ENCODE data around the gene TPST1. TPM values are rescaled to one million over a fixed set of nuclear protein-coding genes. Genes with fewer than 3 reads are reported as not detected.
A peak's percentile ranks its signal among the peaks of the same experiment; 100 is the strongest.

TPST1 gene
- total and polyA plus RNA-seq, 3 experiments from 2014 or later: 1.7 to 2.7 (median 1.9) TPM

DNA sequence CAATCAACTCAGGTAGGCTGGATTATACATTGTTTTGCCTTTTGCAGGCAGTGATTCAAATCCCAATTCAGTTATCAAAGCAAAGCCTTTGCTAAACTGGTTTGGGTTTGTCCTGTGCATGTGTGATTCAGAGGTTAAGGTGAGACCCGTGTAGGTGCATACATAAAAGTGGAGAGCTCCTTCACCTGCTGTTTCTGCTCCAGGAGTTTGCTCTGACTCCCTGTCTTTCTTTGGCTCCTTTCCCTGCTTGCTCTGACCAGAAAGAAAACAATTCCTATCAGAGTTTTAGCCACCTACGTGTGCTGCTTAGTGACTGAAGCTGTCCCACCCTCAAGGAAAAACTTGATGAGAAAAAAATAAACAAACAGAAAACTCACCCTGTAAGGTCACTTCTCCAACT, 101.1 kb downstream of the TPST1 start:
- Histone ChIP-seq H3K27me3 (ENCODE audit: insufficient read depth, low read length, poor library complexity, severe bottlenecking) (no peaks in the 10 kb centered on the region), H3K36me3 (ENCODE audit: insufficient read depth, low read length) (no peaks in the 10 kb centered on the region), H3K27ac (ENCODE audit: low read depth, low read length) (no peak overlapping the region), H3K9me3 (ENCODE audit: low read length) (no peaks in the 10 kb centered on the region), H3K4me1 (ENCODE audit: insufficient read depth, low read length) (no peaks in the 10 kb centered on the region), H3K4me3 (ENCODE audit: low read length) (no peak overlapping the region)
- Mint-ChIP-seq H3K27ac (no peak overlapping the region), H3K9me3 (no peaks in the 10 kb centered on the region), H3K36me3 (peaks cover 0 to 3% (median 0%) of the 10 kb centered on the region in 3 donors), H3K27me3 (peaks cover 13 to 33% of the 10 kb centered on the region in 2 donors), H3K4me1 (no peaks in the 10 kb centered on the region), H3K4me3 (no peak overlapping the region)
- no peak for DNase-seq
- CTCF ChIA-PET: no interaction called here
- POLR2A ChIA-PET: no interaction called here

DNA sequence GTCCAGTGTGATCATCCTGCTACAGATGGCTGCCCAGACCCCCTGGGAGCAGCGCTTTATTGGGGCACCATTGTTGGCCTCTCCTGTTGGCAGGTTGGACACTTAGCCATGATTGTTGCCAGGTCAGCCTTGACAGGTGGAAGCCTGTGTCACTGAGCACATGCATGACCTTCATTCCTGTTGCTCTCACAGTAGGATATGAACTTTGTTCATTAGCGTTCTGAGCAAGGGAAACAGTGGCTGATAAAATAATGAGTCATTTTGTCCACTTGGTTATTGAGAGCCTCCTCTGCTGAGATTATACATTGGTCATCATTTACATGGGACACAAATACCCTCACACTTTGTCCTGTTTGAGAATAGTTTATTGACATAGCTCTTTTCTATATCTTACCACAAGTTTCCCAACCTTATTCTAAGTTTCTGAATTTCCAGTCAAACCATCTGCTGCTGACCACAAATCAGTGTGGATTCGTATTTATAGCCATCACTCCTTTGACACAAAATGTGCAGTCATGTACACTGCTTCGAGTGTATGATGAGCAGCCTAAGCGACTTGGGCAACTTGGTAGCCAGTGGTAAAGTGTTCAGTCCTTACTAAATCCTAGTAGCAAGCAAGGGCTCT, 102.6 kb downstream of the TPST1 start:
- ChIA-PET POLR2A (no interaction called here), CTCF (no interaction called here)

DNA sequence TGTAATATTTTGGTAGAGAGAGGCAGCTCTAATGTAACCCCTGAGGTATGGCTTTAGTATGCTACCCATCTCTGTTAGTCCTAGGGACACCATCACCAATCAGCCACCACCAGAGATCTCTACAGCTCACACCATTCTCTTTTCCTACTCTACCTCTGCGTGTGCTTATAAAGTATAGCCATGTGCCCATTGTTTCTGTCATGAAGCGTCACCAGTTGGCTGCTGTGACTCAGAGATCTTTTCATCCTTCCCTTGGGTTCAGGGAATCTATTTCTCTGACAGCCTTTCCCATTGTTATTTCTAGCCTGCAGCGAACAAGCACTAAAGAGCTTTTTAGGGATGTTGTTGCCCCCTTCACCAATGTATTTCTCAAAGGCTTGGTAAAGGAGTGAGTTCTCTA, 103.3 kb downstream of the TPST1 start:
- H3K27ac Mint-ChIP-seq: no peak overlapping the region
- CTCF ChIA-PET: no interaction called here
- POLR2A ChIA-PET: no interaction called here

More for the DNA sequence above, 102.6 kb downstream of the TPST1 start:
- Histone ChIP-seq H3K4me1 (ENCODE audit: insufficient read depth, low read length) (no peaks in the 10 kb centered on the region), H3K36me3 (ENCODE audit: insufficient read depth, low read length) (no peaks in the 10 kb centered on the region), H3K4me3 (ENCODE audit: low read length) (no peak overlapping the region), H3K9me3 (ENCODE audit: low read length) (no peaks in the 10 kb centered on the region), H3K27ac (ENCODE audit: low read depth, low read length) (no peak overlapping the region), H3K27me3 (ENCODE audit: insufficient read depth, low read length, poor library complexity, severe bottlenecking) (no peaks in the 10 kb centered on the region)
- no peak for DNase-seq
- Mint-ChIP-seq H3K27ac (no peak overlapping the region), H3K27me3 (peaks cover 13 to 36% of the 10 kb centered on the region in 2 donors), H3K36me3 (no peaks in the 10 kb centered on the region), H3K9me3 (no peaks in the 10 kb centered on the region), H3K4me1 (no peaks in the 10 kb centered on the region), H3K4me3 (no peak overlapping the region)

DNA sequence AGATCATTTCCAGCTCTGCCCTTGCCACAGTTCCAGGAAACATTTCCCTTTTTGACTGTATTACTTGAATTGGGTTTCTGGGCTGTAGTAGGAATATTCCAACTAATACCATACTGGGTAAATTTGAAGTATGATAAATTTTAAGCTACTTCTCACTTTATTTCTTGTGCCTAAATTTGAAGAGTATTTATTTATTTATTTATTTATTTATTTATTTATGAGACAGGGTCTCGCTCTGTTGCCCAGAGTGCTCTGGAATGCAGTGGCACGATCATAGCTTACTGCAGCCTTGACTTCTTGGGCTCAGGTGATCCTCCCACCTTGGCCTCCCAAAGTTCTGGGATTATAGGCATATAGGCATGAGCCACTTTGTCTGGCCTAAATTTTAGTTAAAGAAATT, 105.5 kb downstream of the TPST1 start:
- Histone ChIP-seq H3K9me3 (ENCODE audit: low read length) (no peaks in the 10 kb centered on the region), H3K36me3 (ENCODE audit: insufficient read depth, low read length) (no peaks in the 10 kb centered on the region), H3K4me3 (ENCODE audit: low read length) (no peak overlapping the region), H3K4me1 (ENCODE audit: insufficient read depth, low read length) (no peaks in the 10 kb centered on the region), H3K27ac (ENCODE audit: low read depth, low read length) (no peak overlapping the region), H3K27me3 (ENCODE audit: insufficient read depth, low read length, poor library complexity, severe bottlenecking) (no peaks in the 10 kb centered on the region)
- no peaks in the 10 kb centered on the region for H3K36me3 Mint-ChIP-seq
- no peaks in the 10 kb centered on the region for H3K9me3 Mint-ChIP-seq
- no peak overlapping the region for H3K4me3 Mint-ChIP-seq
- H3K27ac Mint-ChIP-seq: no peak overlapping the region
- ChIA-PET POLR2A (no interaction called here), CTCF (no interaction called here)
- peaks cover 17 to 41% of the 10 kb centered on the region in 2 donors for H3K27me3 Mint-ChIP-seq
- no peak for DNase-seq
- H3K4me1 Mint-ChIP-seq: peaks cover 0 to 8% (median 6%) of the 10 kb centered on the region in 3 donors

More for the DNA sequence above, 103.3 kb downstream of the TPST1 start:
- H3K9me3 Mint-ChIP-seq: no peaks in the 10 kb centered on the region
- H3K4me3 ChIP-seq (ENCODE audit: low read length): no peak overlapping the region
- no peaks in the 10 kb centered on the region for H3K36me3 Mint-ChIP-seq
- H3K4me3 Mint-ChIP-seq: no peak overlapping the region
- H3K9me3 ChIP-seq (ENCODE audit: low read length): no peaks in the 10 kb centered on the region
- no peak overlapping the region for H3K27ac ChIP-seq (ENCODE audit: low read depth, low read length)
- DNase-seq: no peak
- H3K27me3 ChIP-seq (ENCODE audit: insufficient read depth, low read length, poor library complexity, severe bottlenecking): no peaks in the 10 kb centered on the region
- peaks cover 0 to under 1% (median 0%) of the 10 kb centered on the region in 3 donors for H3K4me1 Mint-ChIP-seq
- peaks cover 13 to 37% of the 10 kb centered on the region in 2 donors for H3K27me3 Mint-ChIP-seq
- no peaks in the 10 kb centered on the region for H3K4me1 ChIP-seq (ENCODE audit: insufficient read depth, low read length)
- H3K36me3 ChIP-seq (ENCODE audit: insufficient read depth, low read length): no peaks in the 10 kb centered on the region

DNA sequence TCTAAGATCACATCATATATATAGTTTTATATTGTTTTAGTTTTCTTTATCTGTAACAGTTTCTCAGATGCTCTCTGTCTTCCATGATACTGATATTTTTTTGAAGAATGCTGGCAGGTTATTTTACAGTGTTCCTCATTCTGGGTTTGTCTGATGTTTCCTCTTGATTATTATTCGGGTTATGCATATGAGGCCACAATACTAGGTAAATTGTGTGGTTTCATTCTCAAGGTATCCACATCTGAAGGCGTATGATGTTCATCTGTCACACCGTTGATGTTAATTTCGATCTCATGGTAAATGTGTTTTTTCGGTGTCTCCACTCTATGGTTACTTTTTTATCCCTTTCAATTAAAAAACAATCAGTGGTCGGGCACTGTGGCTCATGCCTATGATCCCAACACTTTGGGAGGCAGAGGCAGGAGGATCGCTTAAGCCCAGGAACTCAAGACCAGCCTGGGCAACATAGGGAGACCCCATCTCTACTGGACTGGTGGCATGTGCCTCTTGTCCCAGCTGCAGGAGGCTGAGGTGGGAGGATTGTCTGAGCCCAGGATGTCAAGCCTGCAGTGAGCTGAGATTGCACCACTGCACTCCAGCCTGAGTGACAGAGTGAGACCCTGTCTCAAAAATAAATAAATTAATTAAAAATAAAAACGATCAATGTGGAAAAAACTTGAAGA, 108.9 kb downstream of the TPST1 start:
- Mint-ChIP-seq H3K36me3 (no peaks in the 10 kb centered on the region), H3K4me3 (no peak overlapping the region), H3K27me3 (peaks cover 6 to 22% of the 10 kb centered on the region in 2 donors), H3K27ac (no peak overlapping the region), H3K9me3 (no peaks in the 10 kb centered on the region), H3K4me1 (peaks cover 0 to 8% (median 6%) of the 10 kb centered on the region in 3 donors)
- Histone ChIP-seq H3K27ac (ENCODE audit: low read depth, low read length) (no peak overlapping the region), H3K4me3 (ENCODE audit: low read length) (no peak overlapping the region), H3K4me1 (ENCODE audit: insufficient read depth, low read length) (no peaks in the 10 kb centered on the region), H3K9me3 (ENCODE audit: low read length) (no peaks in the 10 kb centered on the region), H3K36me3 (ENCODE audit: insufficient read depth, low read length) (no peaks in the 10 kb centered on the region), H3K27me3 (ENCODE audit: insufficient read depth, low read length, poor library complexity, severe bottlenecking) (no peaks in the 10 kb centered on the region)
- ChIA-PET CTCF (no interaction called here), POLR2A (no interaction called here)
- peak in 1 of 5 donors; percentile 10 for DNase-seq

DNA sequence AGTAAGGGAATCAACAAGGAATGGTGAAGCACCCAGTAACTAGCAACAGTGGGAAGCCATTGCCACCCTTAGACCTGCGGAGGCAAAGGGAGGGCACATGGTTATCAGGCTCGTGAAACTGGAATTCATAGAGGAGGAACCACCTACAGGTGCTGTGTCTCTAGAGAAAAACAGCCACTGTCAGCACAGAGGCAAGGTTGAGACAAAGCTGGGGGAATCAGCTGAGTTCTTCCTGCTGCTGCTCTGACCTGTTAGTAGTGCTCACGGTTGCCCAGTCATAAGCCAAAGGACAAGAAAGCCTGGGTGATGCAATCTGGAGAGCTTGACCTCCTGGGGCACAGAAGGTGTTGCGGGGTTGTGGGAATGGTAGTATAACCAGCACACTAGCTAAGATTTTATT, 110.1 kb downstream of the TPST1 start:
- ChIA-PET CTCF (no interaction called here), POLR2A (no interaction called here)
- DNase-seq: no peak
- Histone ChIP-seq H3K27ac (ENCODE audit: low read depth, low read length) (no peak overlapping the region), H3K9me3 (ENCODE audit: low read length) (no peaks in the 10 kb centered on the region), H3K27me3 (ENCODE audit: insufficient read depth, low read length, poor library complexity, severe bottlenecking) (no peaks in the 10 kb centered on the region), H3K36me3 (ENCODE audit: insufficient read depth, low read length) (no peaks in the 10 kb centered on the region), H3K4me3 (ENCODE audit: low read length) (no peak overlapping the region), H3K4me1 (ENCODE audit: insufficient read depth, low read length) (no peaks in the 10 kb centered on the region)
- H3K36me3 Mint-ChIP-seq: no peaks in the 10 kb centered on the region
- H3K27me3 Mint-ChIP-seq: peaks cover 9 to 15% of the 10 kb centered on the region in 2 donors
- peaks cover 0 to 8% (median 6%) of the 10 kb centered on the region in 3 donors for H3K4me1 Mint-ChIP-seq
- H3K4me3 Mint-ChIP-seq: peak overlapping the region in 1 of 7 donors; percentile 28
- peaks cover 0 to 3% (median 0%) of the 10 kb centered on the region in 5 donors for H3K9me3 Mint-ChIP-seq
- no peak overlapping the region for H3K27ac Mint-ChIP-seq

DNA sequence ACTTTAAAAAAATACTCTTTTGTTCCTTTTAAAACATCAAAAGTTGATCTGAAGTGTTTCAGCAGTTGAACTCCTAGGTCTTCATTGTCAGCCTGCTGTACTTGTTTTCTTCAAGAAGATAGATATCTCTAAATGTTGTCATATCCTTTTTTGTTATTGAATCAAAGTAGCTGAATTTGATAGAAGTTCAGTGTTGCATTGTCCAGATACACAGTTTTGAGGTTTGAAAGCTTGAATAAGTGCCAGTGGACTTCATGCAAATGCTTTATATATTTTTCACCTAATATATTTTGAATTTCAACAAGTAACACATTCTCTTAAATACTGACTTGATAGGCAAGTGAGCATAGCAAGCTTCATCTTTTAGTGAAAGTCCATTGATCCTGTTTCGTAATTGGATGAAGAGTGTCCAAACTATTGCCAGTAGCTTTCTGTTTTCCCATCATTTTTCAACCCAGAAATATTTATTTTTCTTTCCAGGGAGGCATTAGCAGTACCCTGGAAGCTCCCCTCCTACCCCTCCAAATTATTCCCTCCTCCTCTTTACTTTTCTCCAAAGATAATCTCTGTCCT, 114.4 kb downstream of the TPST1 start:
- Mint-ChIP-seq H3K36me3 (peaks cover 0 to 20% (median 0%) of the 10 kb centered on the region in 3 donors), H3K27ac (no peak overlapping the region), H3K4me1 (no peaks in the 10 kb centered on the region), H3K27me3 (peaks cover 6 to 12% of the 10 kb centered on the region in 2 donors), H3K4me3 (no peak overlapping the region), H3K9me3 (peaks cover 0 to 21% (median 15%) of the 10 kb centered on the region in 5 donors)
- H3K27ac ChIP-seq (ENCODE audit: low read depth, low read length): no peak overlapping the region
- H3K9me3 ChIP-seq (ENCODE audit: low read length): no peaks in the 10 kb centered on the region
- H3K36me3 ChIP-seq (ENCODE audit: insufficient read depth, low read length): no peaks in the 10 kb centered on the region
- DNase-seq: no peak
- no peak overlapping the region for H3K4me3 ChIP-seq (ENCODE audit: low read length)
- no peaks in the 10 kb centered on the region for H3K4me1 ChIP-seq (ENCODE audit: insufficient read depth, low read length)
- ChIA-PET CTCF (no interaction called here), POLR2A (no interaction called here)
- no peaks in the 10 kb centered on the region for H3K27me3 ChIP-seq (ENCODE audit: insufficient read depth, low read length, poor library complexity, severe bottlenecking)

DNA sequence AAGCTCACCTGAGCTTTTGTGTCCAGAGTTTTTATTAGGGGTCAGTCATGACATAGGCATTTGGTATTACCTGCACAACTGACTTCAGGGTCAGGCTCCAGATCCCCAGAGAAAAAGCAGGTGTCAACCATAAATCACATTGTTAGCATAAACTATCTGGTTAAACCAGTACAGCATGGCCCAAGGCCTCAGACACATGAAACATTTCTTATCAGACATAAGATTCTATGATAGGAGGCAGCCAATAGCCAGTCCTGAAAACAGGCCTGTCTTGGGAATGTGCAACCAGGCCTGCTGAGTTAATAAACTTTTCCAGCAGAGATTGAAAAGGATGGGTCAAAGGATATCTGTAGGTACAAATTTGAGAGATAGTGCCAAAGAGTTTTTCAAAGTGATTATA, 116.1 kb downstream of the TPST1 start:
- H3K27ac Mint-ChIP-seq: no peak overlapping the region
- DNase-seq: no peak

More for the DNA sequence above, 116.1 kb downstream of the TPST1 start:
- Mint-ChIP-seq H3K4me1 (no peaks in the 10 kb centered on the region), H3K9me3 (peaks cover 0 to 21% (median 15%) of the 10 kb centered on the region in 5 donors), H3K36me3 (peaks cover 0 to 20% (median 0%) of the 10 kb centered on the region in 3 donors), H3K27me3 (peaks cover 5 to 8% of the 10 kb centered on the region in 2 donors), H3K4me3 (no peak overlapping the region)
- H3K4me3 ChIP-seq (ENCODE audit: low read length): no peak overlapping the region
- no peaks in the 10 kb centered on the region for H3K36me3 ChIP-seq (ENCODE audit: insufficient read depth, low read length)
- POLR2A ChIA-PET: no interaction called here
- CTCF ChIA-PET: no interaction called here
- H3K27me3 ChIP-seq (ENCODE audit: insufficient read depth, low read length, poor library complexity, severe bottlenecking): no peaks in the 10 kb centered on the region
- no peaks in the 10 kb centered on the region for H3K9me3 ChIP-seq (ENCODE audit: low read length)
- H3K27ac ChIP-seq (ENCODE audit: low read depth, low read length): no peak overlapping the region
- no peaks in the 10 kb centered on the region for H3K4me1 ChIP-seq (ENCODE audit: insufficient read depth, low read length)

Data from CD8-positive, alpha-beta memory T cell (primary cell).